Measurements from ENCODE around the gene ALB. TPM values are rescaled to one million over a fixed set of nuclear protein-coding genes. Genes with fewer than 3 reads are reported as not detected.

The ALB gene
- total and polyA plus RNA-seq, 9 donors = 0.18 to 55.0 (median 3.4) TPM; not detected in 1

DNA sequence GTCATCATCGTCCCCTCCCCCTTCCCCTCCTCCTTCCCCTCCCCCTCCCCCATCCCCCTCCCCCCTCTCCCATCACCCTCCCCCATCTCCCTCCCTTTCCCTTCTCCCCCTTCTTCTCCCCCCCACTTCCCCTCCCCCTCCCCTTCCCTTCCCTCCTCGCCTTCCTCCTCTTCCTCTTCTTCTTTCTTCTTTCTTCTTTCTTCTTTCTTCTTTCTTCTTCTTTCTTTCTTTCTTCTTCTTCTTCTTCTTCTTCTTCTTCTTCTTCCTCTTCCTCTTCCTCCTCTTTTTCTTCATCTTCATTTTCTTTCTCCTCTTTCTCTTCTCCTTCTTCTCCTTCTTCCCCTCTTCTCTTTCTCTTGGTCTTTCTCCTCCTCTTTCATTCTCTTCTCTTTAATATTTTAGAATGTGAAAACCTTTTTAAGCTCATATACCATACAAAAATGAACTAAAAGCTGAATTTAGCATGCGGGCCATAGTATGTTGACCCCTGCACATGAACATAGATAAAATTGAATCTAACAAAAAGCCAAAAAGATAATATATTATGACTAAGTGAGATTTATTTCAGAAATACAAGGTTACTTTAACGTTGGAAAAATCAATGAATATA, 56.9 kb downstream of the ALB start:
- Histone ChIP-seq H3K36me3 (no peaks in the 10 kb centered on the region), H3K4me1 (ENCODE audit: insufficient read depth) (peaks cover 5% of the 10 kb centered on the region), H3K4me3 (no peak overlapping the region), H3K9me3 (no peaks in the 10 kb centered on the region), H3K27ac (no peak overlapping the region), H3K27me3 (no peaks in the 10 kb centered on the region)
- TF ChIP-seq, protein P1, sequence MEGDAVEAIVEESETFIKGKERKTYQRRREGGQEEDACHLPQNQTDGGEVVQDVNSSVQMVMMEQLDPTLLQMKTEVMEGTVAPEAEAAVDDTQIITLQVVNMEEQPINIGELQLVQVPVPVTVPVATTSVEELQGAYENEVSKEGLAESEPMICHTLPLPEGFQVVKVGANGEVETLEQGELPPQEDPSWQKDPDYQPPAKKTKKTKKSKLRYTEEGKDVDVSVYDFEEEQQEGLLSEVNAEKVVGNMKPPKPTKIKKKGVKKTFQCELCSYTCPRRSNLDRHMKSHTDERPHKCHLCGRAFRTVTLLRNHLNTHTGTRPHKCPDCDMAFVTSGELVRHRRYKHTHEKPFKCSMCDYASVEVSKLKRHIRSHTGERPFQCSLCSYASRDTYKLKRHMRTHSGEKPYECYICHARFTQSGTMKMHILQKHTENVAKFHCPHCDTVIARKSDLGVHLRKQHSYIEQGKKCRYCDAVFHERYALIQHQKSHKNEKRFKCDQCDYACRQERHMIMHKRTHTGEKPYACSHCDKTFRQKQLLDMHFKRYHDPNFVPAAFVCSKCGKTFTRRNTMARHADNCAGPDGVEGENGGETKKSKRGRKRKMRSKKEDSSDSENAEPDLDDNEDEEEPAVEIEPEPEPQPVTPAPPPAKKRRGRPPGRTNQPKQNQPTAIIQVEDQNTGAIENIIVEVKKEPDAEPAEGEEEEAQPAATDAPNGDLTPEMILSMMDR (IDR thresholded peaks at IDR 0.05) = no peak
- no peak for TF ChIP-seq EP300 (IDR thresholded peaks at IDR 0.05)
- no peak for TF ChIP-seq POLR2A (IDR thresholded peaks at IDR 0.05)
- DNase-seq = no peak
- intact Hi-C loops (cut with DNase I) = no loop called here
- 51 to 60% (median 56%) methylated on average over 4 of the region's 4 CpGs for WGBS, 3 donors

- intact Hi-C loops (cut with DNase I) = no loop called here
- Histone ChIP-seq H3K9me3 (no peaks in the 10 kb centered on the region), H3K4me1 (ENCODE audit: insufficient read depth) (no peaks in the 10 kb centered on the region), H3K36me3 (no peaks in the 10 kb centered on the region), H3K27ac (no peak overlapping the region), H3K27me3 (no peaks in the 10 kb centered on the region), H3K4me3 (no peak overlapping the region)
- DNase-seq = no peak
- TF ChIP-seq POLR2A (IDR thresholded peaks at IDR 0.05) (no peak), EP300 (IDR thresholded peaks at IDR 0.05) (no peak)
- TF ChIP-seq, protein P1 (IDR thresholded peaks at IDR 0.05) = no peak
- WGBS, 3 donors = 90 to 92% (median 91%) methylated on average over 3 of the region's 3 CpGs
Measured at GRCh38 chr4:73468170-73468569, 64.1 kb downstream of the ALB start.

GRCh38 chr4:73470728-73471127, 66.6 kb downstream of the ALB start:
- H3K27ac ChIP-seq = no peak overlapping the region
- TF ChIP-seq POLR2A (IDR thresholded peaks at IDR 0.05) (no peak), EP300 (IDR thresholded peaks at IDR 0.05) (no peak)
- TF ChIP-seq, protein P1 (IDR thresholded peaks at IDR 0.05) = no peak
- H3K27me3 ChIP-seq = no peaks in the 10 kb centered on the region
- no peaks in the 10 kb centered on the region for H3K4me1 ChIP-seq (ENCODE audit: insufficient read depth)
- H3K9me3 ChIP-seq = no peaks in the 10 kb centered on the region
- no peaks in the 10 kb centered on the region for H3K36me3 ChIP-seq
- 75 to 83% (median 78%) methylated on average over 1 of the region's 1 CpG for WGBS, 3 donors
- no peak overlapping the region for H3K4me3 ChIP-seq
- no peak for DNase-seq
- intact Hi-C loops (cut with DNase I) = no loop called here

Other genes starting within 250 kb of the ALB start
- gene ANKRD17, start 145.5 kb upstream of the ALB start, total RNA-seq = 10 to 100 TPM; 23.0 to 59.7 (median 49.7) TPM
- gene ANKRD17, start 145.5 kb upstream of the ALB start, polyA plus RNA-seq = 10 to 100 TPM; 13.2 to 36.9 TPM
- 1 to 10 TPM in 1 of 7 donors, under 1 TPM in 2, not detected in 4; 0.32 to 2.8 (median 0.62) TPM for gene AFP, start 31.9 kb downstream of the ALB start, total RNA-seq
- gene AFP, start 31.9 kb downstream of the ALB start, polyA plus RNA-seq = under 1 TPM in 1 of 2 donors, not detected in 1; 0.17 TPM
- gene AFM, start 77.5 kb downstream of the ALB start, total RNA-seq = under 1 TPM in 1 of 7 donors, not detected in 6; 0.15 TPM
- gene AFM, start 77.5 kb downstream of the ALB start, polyA plus RNA-seq = not detected
- gene RASSF6, start 216.1 kb downstream of the ALB start, total RNA-seq = 1 to 10 TPM in 3 of 7 donors, under 1 TPM in 4; 0.38 to 1.6 (median 0.97) TPM
- gene RASSF6, start 216.1 kb downstream of the ALB start, polyA plus RNA-seq = 1 to 10 TPM in 1 of 2 donors, under 1 TPM in 1; 0.85 to 1.0 TPM